Measurements from ENCODE around the gene FLVCR2. TPM values are rescaled to one million over a fixed set of nuclear protein-coding genes. Genes with fewer than 3 reads are reported as not detected.

The FLVCR2 gene
- total and polyA plus RNA-seq, 2 experiments from 2014 or later = 1.4 to 3.1 TPM

DNA sequence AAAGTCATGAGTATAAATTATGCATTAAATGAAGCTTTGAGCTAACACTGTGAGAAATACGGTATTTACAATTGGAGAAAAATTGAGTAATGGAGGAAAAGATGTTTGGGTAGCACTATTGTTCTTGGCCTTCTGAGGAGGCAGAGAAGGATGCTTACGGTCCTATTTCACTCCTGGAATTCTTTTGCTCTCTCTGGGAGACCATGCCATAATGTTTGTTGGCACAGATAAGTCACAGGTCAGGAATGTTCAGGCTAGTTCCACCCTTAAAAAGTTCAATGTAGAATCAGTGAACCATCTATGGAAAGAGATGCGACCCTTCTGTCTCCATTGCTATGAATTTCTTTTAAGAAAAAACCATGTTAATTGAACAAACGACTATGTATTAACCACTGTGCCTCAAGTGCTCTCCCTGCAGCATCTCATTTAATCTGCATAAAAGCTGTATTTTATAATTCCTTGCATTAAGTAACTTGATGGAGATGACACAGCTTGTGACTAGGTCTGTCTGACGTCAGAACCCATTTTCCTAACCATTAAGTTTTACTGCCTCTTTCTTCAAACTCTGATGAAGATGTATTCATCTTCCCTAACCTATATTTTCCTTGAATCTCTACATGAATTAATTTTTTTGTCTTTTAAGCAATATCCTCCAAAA, 46.6 kb upstream of the FLVCR2 start:
- Histone ChIP-seq H3K4me2 (no peak overlapping the region), H3K9me2 (ENCODE audit: insufficient read depth) (no peaks in the 10 kb centered on the region), H4K20me1 (replicated peaks; ENCODE audit: insufficient read depth) (no peaks in the 10 kb centered on the region), H3K27ac (ENCODE audit: low read depth) (no peak overlapping the region), H3K79me2 (replicated peaks; ENCODE audit: insufficient read depth) (no peaks in the 10 kb centered on the region), H3F3A (replicated peaks; ENCODE audit: low read depth) (no peaks in the 10 kb centered on the region), H3K36me3 (ENCODE audit: insufficient read depth) (no peaks in the 10 kb centered on the region), H3K27me3 (ENCODE audit: insufficient read depth) (no peaks in the 10 kb centered on the region), H3K4me3 (no peak overlapping the region), H2AFZ (no peak overlapping the region), H3K4me1 (ENCODE audit: insufficient read depth) (no peaks in the 10 kb centered on the region)
- Mint-ChIP-seq H3K27me3 (ENCODE audit: insufficient read depth, low read depth, poor library complexity) (no peaks in the 10 kb centered on the region), H3K9me3 (no peaks in the 10 kb centered on the region), H3K4me1 (no peaks in the 10 kb centered on the region), H3K27ac (no peak overlapping the region), H3K4me3 (no peak overlapping the region), H3K36me3 (ENCODE audit: low read depth) (no peaks in the 10 kb centered on the region)
- TF ChIP-seq ZNF114 (CRISPR knock-in tag; IDR thresholded peaks at IDR 0.05) = no peak
- no peak for ATAC-seq
- no peak for DNase-seq (ENCODE audit: low spot score)

DNA sequence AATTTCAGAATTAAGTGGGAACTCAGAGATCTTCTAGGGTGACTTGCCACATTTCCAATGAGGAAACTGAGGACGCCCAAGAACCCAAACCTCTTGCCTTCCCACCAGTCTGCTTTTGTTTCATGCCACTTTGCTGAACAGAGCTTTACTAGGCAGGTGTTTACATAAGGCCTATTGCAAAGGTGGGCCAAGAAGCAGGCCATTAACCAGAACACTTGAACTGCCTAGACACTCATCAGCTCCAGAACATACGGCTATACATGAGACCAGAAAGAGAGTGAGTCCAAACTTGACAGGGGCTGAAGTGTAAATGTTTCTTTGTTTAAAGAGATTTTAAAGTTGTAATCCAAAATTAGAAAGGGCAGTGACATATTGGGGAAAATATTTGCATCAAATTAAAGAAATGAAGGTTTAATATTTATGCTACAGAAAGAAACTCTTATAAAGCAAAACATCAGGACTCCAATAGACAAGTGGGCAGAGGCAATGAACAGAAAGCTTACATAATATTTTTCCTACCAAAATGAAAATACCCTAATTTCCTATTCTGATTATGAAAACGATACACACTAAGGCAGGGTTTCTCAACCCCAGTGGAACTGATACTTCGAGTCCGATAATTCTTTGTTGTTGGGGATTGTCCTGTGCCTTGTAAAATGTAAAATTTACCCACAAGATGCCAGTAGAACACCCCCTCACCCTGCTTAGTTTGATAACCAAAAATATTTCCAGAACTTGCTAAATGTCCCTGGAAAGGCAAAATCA, 44.4 kb upstream of the FLVCR2 start:
- Mint-ChIP-seq H3K27ac (no peak overlapping the region), H3K4me3 (no peak overlapping the region), H3K9me3 (no peaks in the 10 kb centered on the region), H3K36me3 (ENCODE audit: low read depth) (no peaks in the 10 kb centered on the region), H3K4me1 (no peaks in the 10 kb centered on the region), H3K27me3 (ENCODE audit: insufficient read depth, low read depth, poor library complexity) (no peaks in the 10 kb centered on the region)
- ATAC-seq (no peak), DNase-seq (ENCODE audit: low spot score) (no peak)
- Histone ChIP-seq H3K79me2 (replicated peaks; ENCODE audit: insufficient read depth) (no peaks in the 10 kb centered on the region), H4K20me1 (replicated peaks; ENCODE audit: insufficient read depth) (no peaks in the 10 kb centered on the region), H3K4me1 (ENCODE audit: insufficient read depth) (no peaks in the 10 kb centered on the region), H3K4me3 (no peak overlapping the region), H3K27me3 (ENCODE audit: insufficient read depth) (no peaks in the 10 kb centered on the region), H3K4me2 (no peak overlapping the region), H3K27ac (ENCODE audit: low read depth) (no peak overlapping the region), H3F3A (replicated peaks; ENCODE audit: low read depth) (no peaks in the 10 kb centered on the region), H3K9me2 (ENCODE audit: insufficient read depth) (no peaks in the 10 kb centered on the region), H2AFZ (no peak overlapping the region), H3K36me3 (ENCODE audit: insufficient read depth) (no peaks in the 10 kb centered on the region)
- TF ChIP-seq ZNF331 (CRISPR knock-in tag; IDR thresholded peaks at IDR 0.05; ENCODE audit: low read depth) (no peak), JUNB (IDR thresholded peaks at IDR 0.05; ENCODE audit: unreplicated experiment) (no peak), EZH2 (IDR thresholded peaks at IDR 0.05; ENCODE audit: low read depth, unreplicated experiment) (no peak), STAT1 (IDR thresholded peaks at IDR 0.05; ENCODE audit: unreplicated experiment) (no peak), NANOG (IDR thresholded peaks at IDR 0.05; ENCODE audit: borderline replicate concordance) (no peak), EZH2phosphoT487 (IDR thresholded peaks at IDR 0.05; ENCODE audit: unreplicated experiment) (no peak), POLR2AphosphoS5 (IDR thresholded peaks at IDR 0.05; ENCODE audit: low read depth) (no peak)
- TF ChIP-seq, protein P1, sequence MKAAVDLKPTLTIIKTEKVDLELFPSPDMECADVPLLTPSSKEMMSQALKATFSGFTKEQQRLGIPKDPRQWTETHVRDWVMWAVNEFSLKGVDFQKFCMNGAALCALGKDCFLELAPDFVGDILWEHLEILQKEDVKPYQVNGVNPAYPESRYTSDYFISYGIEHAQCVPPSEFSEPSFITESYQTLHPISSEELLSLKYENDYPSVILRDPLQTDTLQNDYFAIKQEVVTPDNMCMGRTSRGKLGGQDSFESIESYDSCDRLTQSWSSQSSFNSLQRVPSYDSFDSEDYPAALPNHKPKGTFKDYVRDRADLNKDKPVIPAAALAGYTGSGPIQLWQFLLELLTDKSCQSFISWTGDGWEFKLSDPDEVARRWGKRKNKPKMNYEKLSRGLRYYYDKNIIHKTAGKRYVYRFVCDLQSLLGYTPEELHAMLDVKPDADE (IDR thresholded peaks at IDR 0.05) = no peak
- TF ChIP-seq, protein P2, sequence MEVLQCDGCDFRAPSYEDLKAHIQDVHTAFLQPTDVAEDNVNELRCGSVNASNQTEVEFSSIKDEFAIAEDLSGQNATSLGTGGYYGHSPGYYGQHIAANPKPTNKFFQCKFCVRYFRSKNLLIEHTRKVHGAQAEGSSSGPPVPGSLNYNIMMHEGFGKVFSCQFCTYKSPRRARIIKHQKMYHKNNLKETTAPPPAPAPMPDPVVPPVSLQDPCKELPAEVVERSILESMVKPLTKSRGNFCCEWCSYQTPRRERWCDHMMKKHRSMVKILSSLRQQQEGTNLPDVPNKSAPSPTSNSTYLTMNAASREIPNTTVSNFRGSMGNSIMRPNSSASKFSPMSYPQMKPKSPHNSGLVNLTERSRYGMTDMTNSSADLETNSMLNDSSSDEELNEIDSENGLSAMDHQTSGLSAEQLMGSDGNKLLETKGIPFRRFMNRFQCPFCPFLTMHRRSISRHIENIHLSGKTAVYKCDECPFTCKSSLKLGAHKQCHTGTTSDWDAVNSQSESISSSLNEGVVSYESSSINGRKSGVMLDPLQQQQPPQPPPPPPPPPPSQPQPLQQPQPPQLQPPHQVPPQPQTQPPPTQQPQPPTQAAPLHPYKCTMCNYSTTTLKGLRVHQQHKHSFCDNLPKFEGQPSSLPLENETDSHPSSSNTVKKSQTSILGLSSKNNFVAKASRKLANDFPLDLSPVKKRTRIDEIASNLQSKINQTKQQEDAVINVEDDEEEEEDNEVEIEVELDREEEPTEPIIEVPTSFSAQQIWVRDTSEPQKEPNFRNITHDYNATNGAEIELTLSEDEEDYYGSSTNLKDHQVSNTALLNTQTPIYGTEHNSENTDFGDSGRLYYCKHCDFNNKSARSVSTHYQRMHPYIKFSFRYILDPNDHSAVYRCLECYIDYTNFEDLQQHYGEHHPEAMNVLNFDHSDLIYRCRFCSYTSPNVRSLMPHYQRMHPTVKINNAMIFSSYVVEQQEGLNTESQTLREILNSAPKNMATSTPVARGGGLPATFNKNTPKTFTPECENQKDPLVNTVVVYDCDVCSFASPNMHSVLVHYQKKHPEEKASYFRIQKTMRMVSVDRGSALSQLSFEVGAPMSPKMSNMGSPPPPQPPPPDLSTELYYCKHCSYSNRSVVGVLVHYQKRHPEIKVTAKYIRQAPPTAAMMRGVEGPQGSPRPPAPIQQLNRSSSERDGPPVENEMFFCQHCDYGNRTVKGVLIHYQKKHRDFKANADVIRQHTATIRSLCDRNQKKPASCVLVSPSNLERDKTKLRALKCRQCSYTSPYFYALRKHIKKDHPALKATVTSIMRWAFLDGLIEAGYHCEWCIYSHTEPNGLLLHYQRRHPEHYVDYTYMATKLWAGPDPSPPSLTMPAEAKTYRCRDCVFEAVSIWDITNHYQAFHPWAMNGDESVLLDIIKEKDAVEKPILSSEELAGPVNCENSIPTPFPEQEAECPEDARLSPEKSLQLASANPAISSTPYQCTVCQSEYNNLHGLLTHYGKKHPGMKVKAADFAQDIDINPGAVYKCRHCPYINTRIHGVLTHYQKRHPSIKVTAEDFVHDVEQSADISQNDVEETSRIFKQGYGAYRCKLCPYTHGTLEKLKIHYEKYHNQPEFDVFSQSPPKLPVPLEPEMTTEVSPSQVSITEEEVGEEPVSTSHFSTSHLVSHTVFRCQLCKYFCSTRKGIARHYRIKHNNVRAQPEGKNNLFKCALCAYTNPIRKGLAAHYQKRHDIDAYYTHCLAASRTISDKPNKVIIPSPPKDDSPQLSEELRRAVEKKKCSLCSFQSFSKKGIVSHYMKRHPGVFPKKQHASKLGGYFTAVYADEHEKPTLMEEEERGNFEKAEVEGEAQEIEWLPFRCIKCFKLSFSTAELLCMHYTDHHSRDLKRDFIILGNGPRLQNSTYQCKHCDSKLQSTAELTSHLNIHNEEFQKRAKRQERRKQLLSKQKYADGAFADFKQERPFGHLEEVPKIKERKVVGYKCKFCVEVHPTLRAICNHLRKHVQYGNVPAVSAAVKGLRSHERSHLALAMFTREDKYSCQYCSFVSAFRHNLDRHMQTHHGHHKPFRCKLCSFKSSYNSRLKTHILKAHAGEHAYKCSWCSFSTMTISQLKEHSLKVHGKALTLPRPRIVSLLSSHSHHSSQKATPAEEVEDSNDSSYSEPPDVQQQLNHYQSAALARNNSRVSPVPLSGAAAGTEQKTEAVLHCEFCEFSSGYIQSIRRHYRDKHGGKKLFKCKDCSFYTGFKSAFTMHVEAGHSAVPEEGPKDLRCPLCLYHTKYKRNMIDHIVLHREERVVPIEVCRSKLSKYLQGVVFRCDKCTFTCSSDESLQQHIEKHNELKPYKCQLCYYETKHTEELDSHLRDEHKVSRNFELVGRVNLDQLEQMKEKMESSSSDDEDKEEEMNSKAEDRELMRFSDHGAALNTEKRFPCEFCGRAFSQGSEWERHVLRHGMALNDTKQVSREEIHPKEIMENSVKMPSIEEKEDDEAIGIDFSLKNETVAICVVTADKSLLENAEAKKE (CRISPR knock-in tag; IDR thresholded peaks at IDR 0.05) = no peak
- TF ChIP-seq, protein P3, sequence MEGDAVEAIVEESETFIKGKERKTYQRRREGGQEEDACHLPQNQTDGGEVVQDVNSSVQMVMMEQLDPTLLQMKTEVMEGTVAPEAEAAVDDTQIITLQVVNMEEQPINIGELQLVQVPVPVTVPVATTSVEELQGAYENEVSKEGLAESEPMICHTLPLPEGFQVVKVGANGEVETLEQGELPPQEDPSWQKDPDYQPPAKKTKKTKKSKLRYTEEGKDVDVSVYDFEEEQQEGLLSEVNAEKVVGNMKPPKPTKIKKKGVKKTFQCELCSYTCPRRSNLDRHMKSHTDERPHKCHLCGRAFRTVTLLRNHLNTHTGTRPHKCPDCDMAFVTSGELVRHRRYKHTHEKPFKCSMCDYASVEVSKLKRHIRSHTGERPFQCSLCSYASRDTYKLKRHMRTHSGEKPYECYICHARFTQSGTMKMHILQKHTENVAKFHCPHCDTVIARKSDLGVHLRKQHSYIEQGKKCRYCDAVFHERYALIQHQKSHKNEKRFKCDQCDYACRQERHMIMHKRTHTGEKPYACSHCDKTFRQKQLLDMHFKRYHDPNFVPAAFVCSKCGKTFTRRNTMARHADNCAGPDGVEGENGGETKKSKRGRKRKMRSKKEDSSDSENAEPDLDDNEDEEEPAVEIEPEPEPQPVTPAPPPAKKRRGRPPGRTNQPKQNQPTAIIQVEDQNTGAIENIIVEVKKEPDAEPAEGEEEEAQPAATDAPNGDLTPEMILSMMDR (conservative IDR thresholded peaks at IDR 0.05; ENCODE audit: low read depth in 2 of 2) = no peak
